MM.1S (cell line): ENCODE results near the gene CLASP1.
"Not testable (repeated sequence)": the region's sequence is repeated elsewhere in the genome, so short reads cannot be mapped to it uniquely, and the experiment has no call there.

Experiments
- DNase-seq: peaks from one replicate; pipeline ENCODE4 v3.0.0-alpha.2; 2015
- H2AFZ ChIP-seq: fragments of 300-600 bp; sonication (generic); 2 replicates; pipeline ENCODE4 v1.6.0; 2016; ENCODE audit warnings: antibody characterized with exemption, low read length
- H3F3A ChIP-seq: fragments of 300-600 bp; sonication (generic); 2 replicates; pipeline ENCODE4 v1.6.1; 2016; ENCODE audit warnings: mild to moderate bottlenecking, antibody characterized with exemption, low read length, moderate library complexity, mixed read lengths; ENCODE audit not compliant: insufficient read depth
- H3K27ac ChIP-seq: fragments of 300-600 bp; sonication (generic); 2 replicates; pipeline ENCODE4 v1.5.1; 2016; ENCODE audit warnings: mild to moderate bottlenecking, low read length
- H3K27me3 ChIP-seq: fragments of 300-600 bp; sonication (generic); replicated peaks from 2 replicates; pipeline ENCODE4 v1.6.0; 2016; ENCODE audit warnings: low read length; ENCODE audit not compliant: insufficient read depth
- H3K36me3 ChIP-seq: fragments of 300-600 bp; sonication (generic); replicated peaks from 2 replicates; pipeline ENCODE4 v1.6.1; 2016; ENCODE audit warnings: mild to moderate bottlenecking, low read length, mixed read lengths; ENCODE audit not compliant: insufficient read depth
- H3K4me1 ChIP-seq: fragments of 300-600 bp; sonication (generic); 2 replicates; pipeline ENCODE4 v1.6.1; 2016; ENCODE audit warnings: low read length, mixed read lengths
- H3K4me2 ChIP-seq: fragments of 300-600 bp; sonication (generic); 2 replicates; pipeline ENCODE4 v1.6.0; 2016; ENCODE audit warnings: low read depth, low read length
- H3K4me3 ChIP-seq: fragments of 300-600 bp; sonication (generic); 2 replicates; pipeline ENCODE4 v1.5.1; 2016; ENCODE audit warnings: low read length, mixed read lengths
- H3K79me2 ChIP-seq: fragments of 300-600 bp; sonication (generic); 2 replicates; pipeline ENCODE4 v1.6.1; 2016; ENCODE audit warnings: mixed run types, low read length, mixed read lengths
- H3K9ac ChIP-seq: fragments of 300-600 bp; sonication (generic); 2 replicates; pipeline ENCODE4 v1.6.1; 2016; ENCODE audit warnings: low read length, mixed read lengths
- H3K9me2 ChIP-seq: fragments of 300-600 bp; sonication (generic); replicated peaks from 2 replicates; pipeline ENCODE4 v1.6.1; 2016; ENCODE audit warnings: mild to moderate bottlenecking, low read length, mixed read lengths; ENCODE audit not compliant: insufficient read depth
- H3K9me3 ChIP-seq: fragments of 300-600 bp; sonication (generic); replicated peaks from 2 replicates; pipeline ENCODE4 v1.6.1; 2016; ENCODE audit warnings: mild to moderate bottlenecking, low read length, mixed read lengths; ENCODE audit not compliant: insufficient read depth
- H4K20me1 ChIP-seq: fragments of 300-600 bp; sonication (generic); 2 replicates; pipeline ENCODE4 v1.6.1; 2016; ENCODE audit warnings: mild to moderate bottlenecking, low read length, moderate library complexity, mixed read lengths; ENCODE audit not compliant: insufficient read depth
- EZH2 ChIP-seq: fragments of 300-600 bp; sonication (generic); optimal IDR thresholded peaks from 2 replicates; pipeline ENCODE3; 2017; ENCODE audit warnings: low read depth, mild to moderate bottlenecking, antibody characterized with exemption, low read length, mixed read lengths
- EZH2phosphoT487 ChIP-seq: fragments of 300-600 bp; sonication (generic); IDR thresholded peaks from 2 replicates; pipeline ENCODE4 v1.6.1; 2018; ENCODE audit warnings: antibody characterized with exemption, low read length
- TF ChIP-seq, protein P1 (sequence below): fragments of 300-600 bp; sonication (generic); IDR thresholded peaks from 2 replicates; pipeline ENCODE4 v1.5.1; 2016; ENCODE audit warnings: antibody characterized with exemption, low read length, mixed read lengths

CLASP1 gene

DNA sequence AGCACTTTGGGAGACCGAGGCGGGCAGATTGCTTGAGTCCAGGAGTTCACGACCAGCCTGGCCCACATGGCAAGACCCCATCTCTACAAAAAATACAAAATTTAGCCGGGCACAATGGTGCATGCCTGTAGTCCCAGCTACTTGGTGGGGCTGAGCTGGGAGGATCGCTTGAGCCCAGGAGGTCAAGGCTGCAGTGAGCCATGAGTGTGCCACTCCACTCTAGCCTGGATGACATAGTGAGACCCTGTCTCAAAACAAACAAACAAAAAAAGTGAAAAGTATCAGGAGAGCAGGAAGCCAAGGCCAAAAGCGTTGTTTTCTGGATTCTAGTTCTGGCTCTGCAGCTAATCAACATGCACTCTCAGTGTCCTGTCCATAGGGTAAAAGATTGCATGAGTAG is 10.7 kb upstream of the CLASP1 start:
- Histone ChIP-seq H3K4me2 (no peak overlapping the region), H3K9ac (no peak overlapping the region), H3K9me3 (no peaks in the 10 kb centered on the region), H2AFZ (no peak overlapping the region), H3F3A (no peaks in the 10 kb centered on the region), H3K36me3 (no peaks in the 10 kb centered on the region), H4K20me1 (no peaks in the 10 kb centered on the region), H3K27me3 (no peaks in the 10 kb centered on the region), H3K4me1 (no peaks in the 10 kb centered on the region), H3K27ac (no peak overlapping the region), H3K9me2 (no peaks in the 10 kb centered on the region), H3K79me2 (no peaks in the 10 kb centered on the region), H3K4me3 (no peak overlapping the region)
- TF ChIP-seq EZH2phosphoT487 (no peak), EZH2 (no peak)
- TF ChIP-seq, protein P1, sequence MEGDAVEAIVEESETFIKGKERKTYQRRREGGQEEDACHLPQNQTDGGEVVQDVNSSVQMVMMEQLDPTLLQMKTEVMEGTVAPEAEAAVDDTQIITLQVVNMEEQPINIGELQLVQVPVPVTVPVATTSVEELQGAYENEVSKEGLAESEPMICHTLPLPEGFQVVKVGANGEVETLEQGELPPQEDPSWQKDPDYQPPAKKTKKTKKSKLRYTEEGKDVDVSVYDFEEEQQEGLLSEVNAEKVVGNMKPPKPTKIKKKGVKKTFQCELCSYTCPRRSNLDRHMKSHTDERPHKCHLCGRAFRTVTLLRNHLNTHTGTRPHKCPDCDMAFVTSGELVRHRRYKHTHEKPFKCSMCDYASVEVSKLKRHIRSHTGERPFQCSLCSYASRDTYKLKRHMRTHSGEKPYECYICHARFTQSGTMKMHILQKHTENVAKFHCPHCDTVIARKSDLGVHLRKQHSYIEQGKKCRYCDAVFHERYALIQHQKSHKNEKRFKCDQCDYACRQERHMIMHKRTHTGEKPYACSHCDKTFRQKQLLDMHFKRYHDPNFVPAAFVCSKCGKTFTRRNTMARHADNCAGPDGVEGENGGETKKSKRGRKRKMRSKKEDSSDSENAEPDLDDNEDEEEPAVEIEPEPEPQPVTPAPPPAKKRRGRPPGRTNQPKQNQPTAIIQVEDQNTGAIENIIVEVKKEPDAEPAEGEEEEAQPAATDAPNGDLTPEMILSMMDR = no peak
- DNase-seq = no peak

DNA sequence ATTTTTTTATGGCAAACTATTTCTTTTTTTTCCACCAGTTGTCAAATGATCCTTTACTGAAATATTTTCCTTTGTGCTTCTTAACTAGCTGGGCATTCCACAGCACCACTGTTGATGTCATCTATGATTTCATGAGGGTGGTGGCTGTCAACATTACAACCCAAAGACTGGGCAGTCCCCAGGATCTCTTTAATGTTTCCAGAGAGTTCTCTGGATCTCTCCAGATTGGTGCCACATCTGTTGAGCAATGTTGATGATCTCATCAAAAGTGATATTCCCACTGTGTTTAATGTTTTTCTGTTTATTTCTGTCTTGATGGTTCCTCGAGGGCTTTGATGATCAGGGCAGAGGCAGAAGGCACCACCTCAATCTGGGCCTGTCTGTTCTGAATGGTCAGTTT is 9.1 kb upstream of the CLASP1 start:
- H3K9ac ChIP-seq, H3K27me3 ChIP-seq, H4K20me1 ChIP-seq, H3K4me1 ChIP-seq, DNase-seq, H3F3A ChIP-seq, H3K36me3 ChIP-seq, H2AFZ ChIP-seq, H3K4me3 ChIP-seq, H3K9me2 ChIP-seq, H3K9me3 ChIP-seq, H3K27ac ChIP-seq, H3K79me2 ChIP-seq, H3K4me2 ChIP-seq: not testable (repeated sequence)

DNA sequence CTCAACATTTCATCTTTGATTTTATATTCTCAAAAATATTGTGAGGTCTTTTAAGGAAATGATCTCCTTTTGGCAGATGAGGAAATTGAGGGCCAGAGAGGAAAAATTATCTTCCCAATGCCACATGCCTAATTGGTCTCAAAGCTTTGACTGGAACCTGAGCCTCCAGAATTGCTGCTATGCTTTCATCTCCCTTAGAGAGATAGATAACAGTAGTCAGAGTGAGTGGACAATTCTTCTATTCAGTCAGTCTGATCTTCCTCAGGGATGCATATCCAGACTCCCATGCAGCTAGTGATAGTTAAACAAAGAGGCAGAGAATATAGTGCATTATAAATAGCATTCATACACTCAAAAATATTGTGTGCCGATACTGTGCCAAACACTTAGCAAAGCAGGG is 3.8 kb upstream of the CLASP1 start:
- Histone ChIP-seq H3K4me1 (peaks cover 9% of the 10 kb centered on the region; the same call in 1 of the 2 replicates), H3K9me3 (no peaks in the 10 kb centered on the region), H3K36me3 (no peaks in the 10 kb centered on the region), H3K9me2 (no peaks in the 10 kb centered on the region), H3F3A (peaks cover 18% of the 10 kb centered on the region), H3K4me3 (no peak overlapping the region), H3K9ac (no peak overlapping the region), H3K27me3 (no peaks in the 10 kb centered on the region), H2AFZ (no peak overlapping the region), H3K79me2 (peaks cover 40% of the 10 kb centered on the region), H3K4me2 (no peak overlapping the region), H4K20me1 (no peaks in the 10 kb centered on the region), H3K27ac (no peak overlapping the region)
- TF ChIP-seq, protein P1 = no peak
- TF ChIP-seq EZH2 (no peak), EZH2phosphoT487 (no peak)
- no peak for DNase-seq

DNA sequence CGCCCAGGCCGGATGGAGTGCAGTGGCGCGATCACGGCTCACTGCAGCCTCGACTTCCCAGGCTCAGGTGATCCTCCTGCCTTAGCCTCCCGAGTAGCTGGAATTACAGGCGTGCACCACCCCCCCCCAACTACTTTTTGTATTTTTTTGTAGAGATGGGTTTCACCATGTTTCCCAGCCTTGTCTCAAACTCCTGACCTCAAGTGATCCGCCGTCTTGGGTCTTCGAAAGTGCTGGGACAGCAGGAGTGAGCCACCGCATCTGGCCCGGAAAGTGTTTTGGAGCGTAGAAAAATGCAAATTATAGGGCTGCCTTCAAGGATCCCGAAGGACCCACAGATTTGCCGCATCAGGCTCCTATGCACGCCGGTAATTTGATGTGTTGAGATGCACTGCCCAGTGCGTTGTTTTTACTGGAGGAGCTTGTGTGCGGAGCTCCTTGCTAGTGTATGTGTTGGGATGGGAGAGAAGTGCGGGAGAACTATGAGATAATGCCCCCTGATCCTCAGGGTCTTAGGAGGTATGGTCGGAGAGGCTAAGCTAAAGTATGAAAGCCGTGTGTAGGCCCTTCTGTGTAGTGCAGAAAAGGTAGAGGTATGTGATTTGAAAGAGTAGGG is 1.2 kb upstream of the CLASP1 start:
- peak overlapping the region; percentile 93 for H3K9ac ChIP-seq
- H3K36me3 ChIP-seq = no peaks in the 10 kb centered on the region
- H3K27me3 ChIP-seq = no peaks in the 10 kb centered on the region
- H3F3A ChIP-seq = peaks cover 25% of the 10 kb centered on the region
- TF ChIP-seq EZH2phosphoT487 (no peak), EZH2 (no peak)
- TF ChIP-seq, protein P1 = no peak
- H2AFZ ChIP-seq = peak overlapping the region; percentile 62
- peak overlapping the region; percentile 76 for H3K4me3 ChIP-seq
- no peaks in the 10 kb centered on the region for H3K9me3 ChIP-seq
- no peaks in the 10 kb centered on the region for H3K9me2 ChIP-seq
- H4K20me1 ChIP-seq = no peaks in the 10 kb centered on the region; the same call in 1 of the 2 replicates
- H3K79me2 ChIP-seq = peaks cover 66% of the 10 kb centered on the region
- peak; percentile 61 for DNase-seq
- H3K4me1 ChIP-seq = peaks cover 9% of the 10 kb centered on the region; the same call in 1 of the 2 replicates
- H3K27ac ChIP-seq = peak overlapping the region; percentile 92; the same call in 1 of the 2 replicates
- peak overlapping the region; percentile 78 for H3K4me2 ChIP-seq
